PC-9 (cell line): ENCODE results near the gene NACC2. TPM values are rescaled to one million over a fixed set of nuclear protein-coding genes. Genes with fewer than 3 reads are reported as not detected.

Experiments
- BruUV-seq: library from RNA; stranded (reverse); fragments of 400-500 nt; replicated peaks from 2 replicates; lab custom pipeline; 2021; lab: Mats Ljungman, UMichigan
- CTCF ChIA-PET: fragments of 300-600 bp; sonication (Branson Sonifier 250); formaldehyde crosslinking; loops from one replicate; lab custom pipeline; 2022; ENCODE audit warnings: antibody characterized with exemption; lab: Charles Lee
- POLR2A ChIA-PET: fragments of 300-600 bp; sonication (Branson Sonifier 250); formaldehyde crosslinking; loops from one replicate; lab custom pipeline; 2022; ENCODE audit warnings: antibody characterized with exemption; ENCODE audit not compliant: unreplicated experiment; lab: Charles Lee
- DNase-seq, 2 experiments: peaks; one replicate each; pipeline versions ENCODE4 v3.0.0 to v3.0.0-alpha.2; 2015 to 2022; ENCODE audit warnings: mixed read lengths in 1 of 2
- H2AFZ ChIP-seq: fragments of 200-600 bp; sonication (generic); 2 replicates; pipeline ENCODE4 v1.8.1; 2017; ENCODE audit warnings: antibody characterized with exemption
- H3F3A ChIP-seq: fragments of 200-600 bp; sonication (generic); 2 replicates; pipeline ENCODE4 v1.8.1; 2017; ENCODE audit warnings: antibody characterized with exemption, mild to moderate bottlenecking, low read depth; ENCODE audit not compliant: insufficient read depth
- H3K27ac ChIP-seq: fragments of 200-600 bp; sonication (generic); 2 replicates; pipeline ENCODE4 v1.6.1; 2016; ENCODE audit warnings: mixed run types
- H3K27me3 ChIP-seq: fragments of 200-600 bp; sonication (generic); 2 replicates; pipeline ENCODE4 v1.6.1; 2016; ENCODE audit warnings: low read depth, mixed run types; ENCODE audit not compliant: insufficient read depth
- H3K36me3 ChIP-seq: fragments of 200-600 bp; sonication (generic); 2 replicates; pipeline ENCODE4 v1.6.1; 2016; ENCODE audit warnings: low read depth, mixed run types
- H3K4me1 ChIP-seq: fragments of 200-600 bp; sonication (generic); replicated peaks from 2 replicates; pipeline ENCODE4 v1.6.1; 2016; ENCODE audit warnings: mixed run types; ENCODE audit not compliant: insufficient read depth
- H3K4me2 ChIP-seq: fragments of 200-600 bp; sonication (generic); 2 replicates; pipeline ENCODE4 v1.6.1; 2017; ENCODE audit warnings: mixed run types
- H3K4me3 ChIP-seq: fragments of 200-600 bp; sonication (generic); 2 replicates; pipeline ENCODE4 v1.6.1; 2016; ENCODE audit warnings: mixed run types
- H3K79me2 ChIP-seq: fragments of 200-600 bp; sonication (generic); 2 replicates; pipeline ENCODE4 v1.6.1; 2017; ENCODE audit warnings: low read depth, mixed run types
- H3K9me2 ChIP-seq: fragments of 200-600 bp; sonication (generic); 2 replicates; pipeline ENCODE4 v1.8.1; 2017; ENCODE audit warnings: mild to moderate bottlenecking; ENCODE audit not compliant: insufficient read depth
- H3K9me3 ChIP-seq: fragments of 200-600 bp; sonication (generic); 2 replicates; pipeline ENCODE4 v1.8.1; 2016; ENCODE audit warnings: low read depth; ENCODE audit not compliant: insufficient read depth
- H4K20me1 ChIP-seq: fragments of 200-600 bp; sonication (generic); 2 replicates; pipeline ENCODE4 v1.8.1; 2017; ENCODE audit not compliant: insufficient read depth
- CTCF ChIP-seq: fragments of 200-600 bp; sonication (generic); conservative IDR thresholded peaks from 2 replicates; pipeline ENCODE4 v1.6.1; 2017; ENCODE audit warnings: mixed run types, antibody characterized with exemption, mild to moderate bottlenecking, moderate library complexity
- EZH2 ChIP-seq: fragments of 200-600 bp; sonication (generic); IDR thresholded peaks from 2 replicates; pipeline ENCODE4 v1.8.0; 2017; ENCODE audit warnings: antibody characterized with exemption, low read depth
- intact Hi-C: fragments of 100-400 bp; cut with micrococcal nuclease; formaldehyde crosslinking; loops from one replicate; pipeline ENCODE4 v1.10.0; 2022; ENCODE audit not compliant: unreplicated experiment
- total RNA-seq: library from RNA; stranded (reverse); gene quantifications from 2 replicates; pipeline ENCODE4 v1.2.3, GENCODE V29; 2021

The NACC2 gene
- total RNA-seq, 1 experiment from 2014 or later = 22.4 TPM

GRCh38 chr9:136141682-136142413 is 46.8 kb upstream of the NACC2 start:
- H3K79me2 ChIP-seq = no peaks in the 10 kb centered on the region
- 0 out of 2 replicates have a peak, but pooled peaks cover 4% of the 10 kb centered on the region for H3K4me1 ChIP-seq
- H3K9me3 ChIP-seq = no peaks in the 10 kb centered on the region
- CTCF ChIA-PET = no interaction called here
- H3K9me2 ChIP-seq = no peaks in the 10 kb centered on the region
- no peaks in the 10 kb centered on the region for H3K36me3 ChIP-seq
- H3K27ac ChIP-seq = no peak overlapping the region
- no peak overlapping the region for H3K4me2 ChIP-seq
- intact Hi-C loops = loop anchor here (2.0 to 5.0 kb wide), 2 partner anchors 125 to 141 kb away; no protein-coding TSS in a partner anchor
- no TSS peak for BruUV-seq
- peaks cover 30% of the 10 kb centered on the region for H3K27me3 ChIP-seq
- no peak overlapping the region for H3K4me3 ChIP-seq
- DNase-seq = no peak
- no peak overlapping the region for H2AFZ ChIP-seq
- TF ChIP-seq CTCF (no peak), EZH2 (no peak)
- POLR2A ChIA-PET = no interaction called here
- 0 out of 2 replicates have a peak, but pooled peaks cover 3% of the 10 kb centered on the region for H3F3A ChIP-seq
- H4K20me1 ChIP-seq = no peaks in the 10 kb centered on the region

GRCh38 chr9:136140966-136141365 is 45.9 kb upstream of the NACC2 start:
- 0 out of 2 replicates have a peak, but pooled peaks cover 6% of the 10 kb centered on the region for H3K4me1 ChIP-seq
- TF ChIP-seq CTCF (no peak), EZH2 (no peak)
- POLR2A ChIA-PET = no interaction called here
- intact Hi-C loops = loop anchor here (5.0 kb wide), 1 partner anchor 126 kb away; no protein-coding TSS in a partner anchor
- no peaks in the 10 kb centered on the region for H3K79me2 ChIP-seq
- H3K4me2 ChIP-seq = no peak overlapping the region
- no peak overlapping the region for H3K4me3 ChIP-seq
- H3K36me3 ChIP-seq = no peaks in the 10 kb centered on the region
- no TSS peak for BruUV-seq
- H3K27ac ChIP-seq = no peak overlapping the region
- H2AFZ ChIP-seq = no peak overlapping the region
- H3F3A ChIP-seq = 0 out of 2 replicates have a peak, but pooled peaks cover 3% of the 10 kb centered on the region
- DNase-seq = no peak
- CTCF ChIA-PET = no interaction called here
- no peaks in the 10 kb centered on the region for H3K9me2 ChIP-seq
- no peaks in the 10 kb centered on the region for H3K9me3 ChIP-seq
- H4K20me1 ChIP-seq = no peaks in the 10 kb centered on the region
- H3K27me3 ChIP-seq = peaks cover 29% of the 10 kb centered on the region

GRCh38 chr9:136140046-136140445 is 45.0 kb upstream of the NACC2 start:
- intact Hi-C loops = loop anchor here (5.0 kb wide), 1 partner anchor 127 kb away; no protein-coding TSS in a partner anchor
- TF ChIP-seq EZH2 (no peak), CTCF (no peak)
- Histone ChIP-seq H3K27ac (no peak overlapping the region), H2AFZ (no peak overlapping the region), H3F3A (0 out of 2 replicates have a peak, but pooled peaks cover 3% of the 10 kb centered on the region), H3K79me2 (no peaks in the 10 kb centered on the region), H4K20me1 (no peaks in the 10 kb centered on the region), H3K4me1 (0 out of 2 replicates have a peak, but pooled peaks cover 6% of the 10 kb centered on the region), H3K36me3 (no peaks in the 10 kb centered on the region), H3K27me3 (peaks cover 26% of the 10 kb centered on the region), H3K4me2 (no peak overlapping the region), H3K9me3 (no peaks in the 10 kb centered on the region), H3K9me2 (no peaks in the 10 kb centered on the region), H3K4me3 (no peak overlapping the region)
- DNase-seq = no peak
- BruUV-seq = no TSS peak
- CTCF ChIA-PET = no interaction called here
- POLR2A ChIA-PET = no interaction called here
